Stomach (tissue), 4 donors: ENCODE measurements around the gene MTCL1.

ENCODE experiments used
- CTCF ChIP-seq, 7 experiments: fragments of 450-650 bp in 4 of 7; fragments of 200-600 bp in 3 of 7; sonication (generic) in 3 of 7; IDR thresholded peaks; one replicate each; pipeline ENCODE4 v1.5.1; 2016 to 2019; ENCODE audit warnings: antibody characterized with exemption in 7 of 7, control low read depth in 2 of 7, mild to moderate bottlenecking in 1 of 7
- POLR2AphosphoS5 ChIP-seq, 3 donors: sonication (generic); formaldehyde crosslinking; IDR thresholded peaks; one replicate each; pipeline ENCODE4 v1.6.1; 2016; ENCODE audit warnings: antibody characterized with exemption in 3 of 3

GRCh38 chr18:8826971-8827370 lies 121.6 kb downstream of the MTCL1 start:
- TF ChIP-seq CTCF (IDR thresholded peaks at IDR 0.05), result no peak
- no peak for TF ChIP-seq POLR2AphosphoS5 (IDR thresholded peaks at IDR 0.05)
